Activated CD8-positive, alpha-beta T cell treated with anti-CD3 and anti-CD28 coated beads for 36 hours (primary cell): ENCODE results near the gene FAM13C. TPM values are rescaled to one million over a fixed set of nuclear protein-coding genes. Genes with fewer than 3 reads are reported as not detected.

Experiments used
- ATAC-seq: fragments of 200-7000 bp; cut with Tn5 transposase; one replicate; pipeline ENCODE4 v1.10.0; 2021; ENCODE audit warnings: mild to moderate bottlenecking, moderate library complexity
- CTCF ChIA-PET: fragments of 350-600 bp; sonication (Branson Sonifier 250); formaldehyde crosslinking; loops from one replicate; lab custom pipeline; 2021; ENCODE audit warnings: antibody characterized with exemption; lab: Charles Lee
- POLR2A ChIA-PET: fragments of 350-600 bp; sonication (Branson Sonifier 250); formaldehyde crosslinking; loops from one replicate; lab custom pipeline; 2021; ENCODE audit warnings: antibody characterized with exemption; lab: Charles Lee
- DNase-seq: peaks from one replicate; pipeline ENCODE4 v3.0.0-alpha.2; 2020
- H3K27ac Mint-ChIP-seq: one replicate; pipeline ENCODE4 v1.8.0; 2021; ENCODE audit warnings: mild to moderate bottlenecking, mixed read lengths
- H3K27me3 Mint-ChIP-seq: one replicate; pipeline ENCODE4 v1.8.0; 2021; ENCODE audit warnings: mixed read lengths
- H3K36me3 Mint-ChIP-seq: one replicate; pipeline ENCODE4 v1.8.0; 2021; ENCODE audit warnings: low read depth, mixed read lengths
- H3K4me1 Mint-ChIP-seq: one replicate; pipeline ENCODE4 v1.8.0; 2021; ENCODE audit warnings: low read depth, mixed read lengths
- H3K4me3 Mint-ChIP-seq: one replicate; pipeline ENCODE4 v1.8.0; 2021; ENCODE audit warnings: mild to moderate bottlenecking, moderate library complexity, mixed read lengths
- H3K9me3 Mint-ChIP-seq: one replicate; pipeline ENCODE4 v1.8.0; 2021; ENCODE audit warnings: mixed read lengths
- intact Hi-C: fragments of 100-400 bp; cut with micrococcal nuclease; formaldehyde crosslinking; loops from one replicate; pipeline ENCODE4 v1.10.0; 2022
- total RNA-seq, 2 experiments: library from RNA; stranded (reverse); gene quantifications; one replicate each; pipeline ENCODE4 v1.2.3, GENCODE V29; 2021
- TF ChIP-seq, protein P1 (sequence below): fragments of 200-600 bp; IDR thresholded peaks from one replicate; pipeline ENCODE4 v1.8.0; 2022; ENCODE audit warnings: antibody characterized with exemption, mild to moderate bottlenecking

Gene FAM13C
- total RNA-seq, 2 experiments from 2014 or later: not detected

DNA sequence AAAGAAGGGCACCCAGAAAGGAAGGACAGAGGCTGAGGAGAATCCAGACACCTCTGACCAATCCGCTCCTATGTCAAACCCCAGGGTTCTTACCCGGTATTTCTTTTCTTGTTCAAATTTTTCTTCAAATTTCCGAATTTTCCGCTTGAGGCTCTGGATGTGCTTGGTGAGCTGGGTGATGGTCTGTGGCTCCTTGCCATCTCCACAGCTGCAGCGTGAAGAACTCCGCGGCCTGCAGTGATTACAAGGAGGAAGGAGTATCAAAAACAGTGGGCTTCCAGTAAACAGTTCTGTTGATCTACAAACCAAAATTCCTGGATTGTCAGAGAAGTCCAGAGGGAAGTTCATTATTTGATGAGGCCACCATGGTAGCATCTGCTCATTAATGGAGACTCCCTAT lies 93.9 kb downstream of the FAM13C start:
- H3K4me3 Mint-ChIP-seq: no peak overlapping the region
- H3K4me1 Mint-ChIP-seq: no peaks in the 10 kb centered on the region
- CTCF ChIA-PET: no interaction called here
- ATAC-seq (no peak), DNase-seq (no peak)
- no peaks in the 10 kb centered on the region for H3K27me3 Mint-ChIP-seq
- TF ChIP-seq, protein P1, sequence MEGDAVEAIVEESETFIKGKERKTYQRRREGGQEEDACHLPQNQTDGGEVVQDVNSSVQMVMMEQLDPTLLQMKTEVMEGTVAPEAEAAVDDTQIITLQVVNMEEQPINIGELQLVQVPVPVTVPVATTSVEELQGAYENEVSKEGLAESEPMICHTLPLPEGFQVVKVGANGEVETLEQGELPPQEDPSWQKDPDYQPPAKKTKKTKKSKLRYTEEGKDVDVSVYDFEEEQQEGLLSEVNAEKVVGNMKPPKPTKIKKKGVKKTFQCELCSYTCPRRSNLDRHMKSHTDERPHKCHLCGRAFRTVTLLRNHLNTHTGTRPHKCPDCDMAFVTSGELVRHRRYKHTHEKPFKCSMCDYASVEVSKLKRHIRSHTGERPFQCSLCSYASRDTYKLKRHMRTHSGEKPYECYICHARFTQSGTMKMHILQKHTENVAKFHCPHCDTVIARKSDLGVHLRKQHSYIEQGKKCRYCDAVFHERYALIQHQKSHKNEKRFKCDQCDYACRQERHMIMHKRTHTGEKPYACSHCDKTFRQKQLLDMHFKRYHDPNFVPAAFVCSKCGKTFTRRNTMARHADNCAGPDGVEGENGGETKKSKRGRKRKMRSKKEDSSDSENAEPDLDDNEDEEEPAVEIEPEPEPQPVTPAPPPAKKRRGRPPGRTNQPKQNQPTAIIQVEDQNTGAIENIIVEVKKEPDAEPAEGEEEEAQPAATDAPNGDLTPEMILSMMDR: no peak
- intact Hi-C loops: loop anchor here (10.0 kb wide), 1 partner anchor 56 kb away; no protein-coding TSS in a partner anchor
- no peak overlapping the region for H3K27ac Mint-ChIP-seq
- POLR2A ChIA-PET: no interaction called here
- H3K9me3 Mint-ChIP-seq: no peaks in the 10 kb centered on the region
- H3K36me3 Mint-ChIP-seq: no peaks in the 10 kb centered on the region

DNA sequence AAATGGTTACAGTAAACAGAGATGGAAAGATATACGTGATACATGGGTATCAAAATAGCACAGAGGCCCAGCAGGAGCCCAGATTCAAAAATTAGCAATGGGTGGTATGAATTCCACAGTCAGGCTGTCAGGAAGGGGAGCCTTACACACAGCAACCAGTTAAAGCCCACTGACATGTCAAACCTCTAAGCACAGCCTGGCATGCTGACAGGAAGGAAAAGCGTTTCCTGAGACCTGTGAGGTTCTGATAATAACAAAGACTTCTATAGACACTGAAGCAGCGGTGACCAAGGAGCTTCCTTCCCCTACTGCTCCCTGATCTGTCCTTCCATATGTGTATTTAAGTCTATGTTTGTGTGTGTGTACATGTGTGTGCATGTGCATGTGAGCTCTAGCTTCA lies 96.0 kb downstream of the FAM13C start:
- ATAC-seq (no peak), DNase-seq (no peak)
- H3K4me3 Mint-ChIP-seq: no peak overlapping the region
- no peaks in the 10 kb centered on the region for H3K36me3 Mint-ChIP-seq
- no peak overlapping the region for H3K27ac Mint-ChIP-seq
- CTCF ChIA-PET: no interaction called here
- H3K27me3 Mint-ChIP-seq: no peaks in the 10 kb centered on the region
- POLR2A ChIA-PET: no interaction called here
- TF ChIP-seq, protein P1: no peak
- H3K9me3 Mint-ChIP-seq: no peaks in the 10 kb centered on the region
- H3K4me1 Mint-ChIP-seq: no peaks in the 10 kb centered on the region
- intact Hi-C loops: loop anchor here (10.0 kb wide), 1 partner anchor 58 kb away; no protein-coding TSS in a partner anchor

DNA sequence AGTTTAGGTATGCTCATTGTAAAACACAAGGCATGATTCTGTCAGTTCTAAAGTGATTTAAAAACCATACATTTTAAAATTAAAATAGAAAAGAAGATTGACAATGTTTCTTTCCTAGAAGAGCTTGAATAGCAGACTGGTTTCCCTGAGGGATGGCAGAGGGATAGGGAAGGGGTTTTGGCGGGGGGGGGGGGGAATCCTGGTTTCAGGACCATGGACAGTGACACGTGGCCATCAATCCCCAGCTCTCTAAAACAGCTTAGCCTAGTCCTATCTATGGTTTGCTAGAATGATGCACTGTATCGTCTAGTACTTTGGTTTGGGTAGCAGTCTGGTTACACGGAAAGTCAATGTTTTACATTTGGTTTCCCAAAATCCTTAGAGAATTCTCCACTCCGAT lies 97.2 kb downstream of the FAM13C start:
- TF ChIP-seq, protein P1: no peak
- POLR2A ChIA-PET: no interaction called here
- no peaks in the 10 kb centered on the region for H3K36me3 Mint-ChIP-seq
- no peaks in the 10 kb centered on the region for H3K4me1 Mint-ChIP-seq
- no peak overlapping the region for H3K27ac Mint-ChIP-seq
- H3K27me3 Mint-ChIP-seq: no peaks in the 10 kb centered on the region
- intact Hi-C loops: loop anchor here (10.0 kb wide), 1 partner anchor 60 kb away; no protein-coding TSS in a partner anchor
- DNase-seq: no peak
- CTCF ChIA-PET: no interaction called here
- H3K9me3 Mint-ChIP-seq: no peaks in the 10 kb centered on the region
- no peak overlapping the region for H3K4me3 Mint-ChIP-seq
- ATAC-seq: no peak

- no peak for DNase-seq
- no peaks in the 10 kb centered on the region for H3K36me3 Mint-ChIP-seq
- H3K4me1 Mint-ChIP-seq: no peaks in the 10 kb centered on the region
- H3K27ac Mint-ChIP-seq: no peak overlapping the region
- ATAC-seq: no peak
- H3K4me3 Mint-ChIP-seq: no peak overlapping the region
- TF ChIP-seq, protein P1: no peak
- intact Hi-C loops: no loop called here
- H3K27me3 Mint-ChIP-seq: no peaks in the 10 kb centered on the region
- H3K9me3 Mint-ChIP-seq: no peaks in the 10 kb centered on the region
- CTCF ChIA-PET: no interaction called here
- POLR2A ChIA-PET: no interaction called here
Observed at GRCh38 chr10:59258890-59259289, 103.5 kb downstream of the FAM13C start.

- Mint-ChIP-seq H3K4me1 (no peaks in the 10 kb centered on the region), H3K27me3 (no peaks in the 10 kb centered on the region), H3K4me3 (no peak overlapping the region), H3K36me3 (no peaks in the 10 kb centered on the region), H3K27ac (no peak overlapping the region), H3K9me3 (no peaks in the 10 kb centered on the region)
- DNase-seq: no peak
- intact Hi-C loops: no loop called here
- ChIA-PET POLR2A (no interaction called here), CTCF (no interaction called here)
- TF ChIP-seq, protein P1: no peak
- ATAC-seq: no peak
Observed at GRCh38 chr10:59257224-59257623, 105.1 kb downstream of the FAM13C start.
